ENCODE results near the gene PSMA7.
"Not testable (repeated sequence)": the region's sequence is repeated elsewhere in the genome, so short reads cannot be mapped to it uniquely, and the experiment has no call there.

Gene PSMA7

GRCh38 chr20:62151835-62152364, 8.7 kb upstream of the PSMA7 start:
- no peak for DNase-seq

- no peak for DNase-seq
Observed at GRCh38 chr20:62151225-62151624, 8.0 kb upstream of the PSMA7 start.

- no peak for DNase-seq
Observed at GRCh38 chr20:62150310-62150575, 7.0 kb upstream of the PSMA7 start.

GRCh38 chr20:62149532-62150309, 6.5 kb upstream of the PSMA7 start:
- DNase-seq = no peak

- no peak for DNase-seq
Observed at GRCh38 chr20:62148908-62149314, 5.7 kb upstream of the PSMA7 start.

GRCh38 chr20:62148383-62148782, 5.2 kb upstream of the PSMA7 start:
- not testable (repeated sequence) for DNase-seq

GRCh38 chr20:62147528-62147927, 4.3 kb upstream of the PSMA7 start:
- DNase-seq = no peak

- no peak for DNase-seq
Observed at GRCh38 chr20:62147125-62147524, 3.9 kb upstream of the PSMA7 start.

- DNase-seq = no peak
Observed at GRCh38 chr20:62146019-62146755, 3.0 kb upstream of the PSMA7 start.

GRCh38 chr20:62145688-62146018, 2.5 kb upstream of the PSMA7 start:
- no peak for DNase-seq

- DNase-seq = no peak
Observed at GRCh38 chr20:62143957-62144825, 997 bp upstream of the PSMA7 start.

GRCh38 chr20:62142252-62143080, 728 bp downstream of the PSMA7 start:
- DNase-seq = no peak

- DNase-seq = no peak
Observed at GRCh38 chr20:62141397-62142251, 1.6 kb downstream of the PSMA7 start.

- no peak for DNase-seq
Observed at GRCh38 chr20:62141043-62141396, 2.2 kb downstream of the PSMA7 start.

GRCh38 chr20:62139636-62140035, 3.6 kb downstream of the PSMA7 start:
- no peak for DNase-seq

GRCh38 chr20:62138912-62139311, 4.3 kb downstream of the PSMA7 start:
- DNase-seq = no peak

GRCh38 chr20:62138204-62138543, 5.0 kb downstream of the PSMA7 start:
- DNase-seq = no peak

GRCh38 chr20:62137478-62138203, 5.6 kb downstream of the PSMA7 start:
- DNase-seq = no peak

GRCh38 chr20:62137092-62137384, 6.2 kb downstream of the PSMA7 start:
- no peak for DNase-seq

- no peak for DNase-seq
Observed at GRCh38 chr20:62136283-62137091, 6.7 kb downstream of the PSMA7 start.

Data from DMS79 (cell line).